GM12891 (cell line): ENCODE results near the gene BLOC1S6.
"Not testable (repeated sequence)": the region's sequence is repeated elsewhere in the genome, so short reads cannot be mapped to it uniquely, and the experiment has no call there.

Experiments
- DNase-seq: peaks from one replicate; pipeline ENCODE4 v3.0.0; 2011; ENCODE audit warnings: low spot score; ENCODE audit not compliant: insufficient read length
- FAIRE-seq: peaks from 2 replicates; lab custom pipeline; 2011; peaks lifted over from hg19 to GRCh38; lab: Jason Lieb, UNC
- PAX5 ChIP-seq: IDR thresholded peaks from 2 replicates; pipeline ENCODE4 v1.6.1; 2011; ENCODE audit warnings: low read length, moderate library complexity, mild to moderate bottlenecking; ENCODE audit not compliant: insufficient read depth, severe bottlenecking
- POLR2A ChIP-seq: IDR thresholded peaks from 2 replicates; pipeline ENCODE4 v1.6.1; 2011; ENCODE audit warnings: low read depth, low read length, control low read depth
- POLR2AphosphoS5 ChIP-seq: IDR thresholded peaks from 2 replicates; pipeline ENCODE4 v1.6.1; 2011; ENCODE audit warnings: low read depth, low read length, control low read depth
- POU2F2 ChIP-seq: IDR thresholded peaks from 2 replicates; pipeline ENCODE4 v1.6.1; 2011; ENCODE audit warnings: low read depth, mild to moderate bottlenecking, control low read depth, low read length, moderate library complexity
- SPI1 ChIP-seq: IDR thresholded peaks from 2 replicates; pipeline ENCODE4 v1.6.1; 2011; ENCODE audit warnings: low read depth, low read length, control low read depth
- TAF1 ChIP-seq: IDR thresholded peaks from 2 replicates; pipeline ENCODE4 v1.6.1; 2011; ENCODE audit warnings: low read depth, low read length, control low read depth

BLOC1S6 gene

GRCh38 chr15:45648521-45649200 lies 61.5 kb downstream of the BLOC1S6 start:
- FAIRE-seq (no peak), DNase-seq (no peak)
- no peak for TF ChIP-seq SPI1
- no peak for TF ChIP-seq PAX5
- TF ChIP-seq POLR2AphosphoS5 = no peak
- TF ChIP-seq POLR2A = no peak
- no peak for TF ChIP-seq TAF1
- no peak for TF ChIP-seq POU2F2

- peak; percentile 77 for FAIRE-seq
- not testable (repeated sequence) for DNase-seq
Measured at GRCh38 chr15:45650007-45650406, 62.8 kb downstream of the BLOC1S6 start.

GRCh38 chr15:45650889-45651525 lies 63.8 kb downstream of the BLOC1S6 start:
- TF ChIP-seq POLR2AphosphoS5 = no peak
- no peak for TF ChIP-seq POLR2A
- TF ChIP-seq SPI1 = no peak
- no peak for TF ChIP-seq PAX5
- DNase-seq (no peak), FAIRE-seq (no peak)

- no peak for TF ChIP-seq POLR2AphosphoS5
- FAIRE-seq = no peak
- no peak for DNase-seq
Measured at GRCh38 chr15:45653702-45654424, 66.7 kb downstream of the BLOC1S6 start.

DNA sequence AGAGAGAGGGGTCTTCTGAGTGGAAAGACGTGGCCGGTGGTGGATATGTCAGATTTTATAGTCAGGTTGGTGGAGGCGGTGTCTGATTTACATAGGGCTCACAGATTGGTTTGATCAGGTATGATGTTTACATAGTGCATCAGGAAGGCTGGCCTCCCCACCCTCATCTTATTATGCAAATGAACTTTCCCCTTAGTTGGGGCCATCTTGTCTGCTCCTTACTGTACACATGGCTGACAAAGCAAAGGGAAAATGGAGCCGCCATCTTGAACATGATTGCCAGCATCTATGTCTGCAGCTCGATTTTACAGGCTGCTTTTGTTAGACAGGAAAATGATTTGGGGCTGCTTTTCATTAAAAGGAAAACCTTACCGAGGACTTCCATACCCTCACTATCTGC lies 67.6 kb downstream of the BLOC1S6 start:
- TF ChIP-seq PAX5 = no peak
- TF ChIP-seq POU2F2 = no peak
- TF ChIP-seq POLR2A = no peak
- TF ChIP-seq POLR2AphosphoS5 = no peak
- no peak for TF ChIP-seq SPI1
- no peak for TF ChIP-seq TAF1
- DNase-seq (no peak), FAIRE-seq (no peak)

DNA sequence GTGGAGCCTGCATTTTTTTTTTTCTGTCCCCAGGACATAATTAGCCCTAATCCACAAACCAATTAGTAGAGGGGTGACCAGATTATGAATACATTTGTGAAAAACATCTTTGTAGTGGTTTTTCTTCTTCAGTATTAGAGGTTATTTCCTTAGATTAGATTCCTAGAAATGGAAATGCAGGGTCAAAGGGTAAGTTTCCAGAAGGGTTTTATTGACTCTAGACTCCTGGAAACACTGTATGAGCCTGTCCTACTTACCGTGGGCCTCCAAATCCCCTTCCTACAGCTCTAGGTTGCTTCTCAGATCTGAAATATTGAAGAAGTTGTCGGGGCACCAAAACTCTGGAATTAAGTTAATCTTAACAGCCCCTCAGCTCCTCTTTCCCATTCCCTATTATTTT lies 70.1 kb downstream of the BLOC1S6 start:
- DNase-seq = no peak
- no peak for FAIRE-seq
- TF ChIP-seq POU2F2 (no peak), POLR2AphosphoS5 (no peak), PAX5 (no peak)

- no peak for TF ChIP-seq POLR2A
- TF ChIP-seq POU2F2 = no peak
- no peak for TF ChIP-seq POLR2AphosphoS5
- no peak for DNase-seq
- no peak for FAIRE-seq
Measured at GRCh38 chr15:45657764-45658545, 70.8 kb downstream of the BLOC1S6 start.
